Psoas muscle (tissue), 8 donors: ENCODE measurements around the gene MDC1. TPM values are rescaled to one million over a fixed set of nuclear protein-coding genes. Genes with fewer than 3 reads are reported as not detected.

ENCODE experiments used
- ATAC-seq, 4 donors: fragments of 200-7000 bp; cut with Tn5 transposase; one replicate each; pipeline ENCODE4 v1.9.1; 2020; ENCODE audit warnings: moderate library complexity in 3 of 4, mild to moderate bottlenecking in 2 of 4
- DNase-seq, 2 donors: peaks; one replicate each; pipeline ENCODE4 v3.0.0-alpha.2; 2020
- H3K27ac ChIP-seq: fragments of 200-600 bp; one replicate; pipeline ENCODE4 v1.8.0; 2022
- H3K27me3 ChIP-seq, 3 donors: fragments of 200-600 bp in 1 of 3; one replicate each; pipeline versions ENCODE4 v1.6.1 to v1.8.0; 2013 to 2022; ENCODE audit warnings: low read length in 2 of 3, mild to moderate bottlenecking in 2 of 3, moderate library complexity in 1 of 3; ENCODE audit not compliant: insufficient read depth in 3 of 3
- H3K36me3 ChIP-seq, 2 donors: fragments of 200-600 bp in 1 of 2; one replicate each; pipeline versions ENCODE4 v1.6.1 to v1.8.0; 2013 to 2022; ENCODE audit warnings: low read depth in 1 of 2, mild to moderate bottlenecking in 1 of 2, moderate library complexity in 1 of 2; ENCODE audit not compliant: insufficient read depth in 1 of 2
- H3K4me1 ChIP-seq: fragments of 200-600 bp; one replicate; pipeline ENCODE4 v1.8.0; 2022
- H3K4me3 ChIP-seq: fragments of 200-600 bp; one replicate; pipeline ENCODE4 v1.8.0; 2022; ENCODE audit warnings: mild to moderate bottlenecking
- H3K9me3 ChIP-seq: fragments of 200-600 bp; one replicate; pipeline ENCODE4 v1.8.0; 2022
- WGBS, 3 donors: extraction: QIAGEN DNeasy Blood & Tissue Kit; methylation state at CpG; one replicate each; pipeline versions ENCODE4 v1.1.6 to v1.1.7; 2013; 5-methylcytosine and 5-hydroxymethylcytosine counted together
- intact Hi-C, 2 donors: fragments of 100-400 bp; cut with DNase I; formaldehyde crosslinking; loops; one replicate each; pipeline versions ENCODE4 v1.11.0 to v1.14.2; 2022
- polyA plus RNA-seq, 3 donors: library from polyadenylated mRNA; stranded (reverse); fragments of 200-250 nt; gene quantifications; one replicate each; pipeline ENCODE4 v1.2.3, GENCODE V29; 2013
- total RNA-seq, 4 donors: library from RNA; stranded (reverse); fragmentation: NEBNext Ultra II Directional in 2 of 4; extraction: Animal tissue kit (Norgen Biotek cat#: 25700) in 2 of 4; gene quantifications; one replicate each; pipeline versions ENCODE4 v1.2.1 to v1.2.4, GENCODE V29; 2021 to 2023
- TF ChIP-seq, protein P1 (sequence below): fragments of 200-600 bp; IDR thresholded peaks from one replicate; pipeline ENCODE4 v1.8.0; 2022; ENCODE audit warnings: antibody characterized with exemption
- donor health status: healthy with polysubstance abuse.
- donor health status: DM: no; HTN: no; CAD: no; lungs with moderate emphysema.
- donor health status: Bipolar disorder and iron deficiency.
- donor health status: healthy.
- donor health status: DM: yes; HTN: yes; CAD: no.
- donor health status: DM: no; HTN: no; CAD: no.
- donor health status: DM: no; HTN: no; CAD: no.
- donor health status: DM: yes; HTN: yes; CAD: no.

MDC1 gene
- total and polyA plus RNA-seq, 7 donors: 4.1 to 18.0 (median 12.7) TPM

- H3K9me3 ChIP-seq: no peaks in the 10 kb centered on the region
- peak overlapping the region; percentile 92 for H3K4me3 ChIP-seq
- intact Hi-C loops: loop anchor here (2.0 to 10.0 kb wide), 6 partner anchors 40 to 343 kb away; partner anchors contain the start of genes DDR1 (in 1 of the 2), MRPS18B (in 1 of the 2) and PPP1R10 (in 1 of the 2)
- peaks cover 19% of the 10 kb centered on the region for H3K4me1 ChIP-seq
- ATAC-seq (peak in 2 of 4 donors; percentile 7 to 13), DNase-seq (no peak)
- peak overlapping the region; percentile 93 for H3K27ac ChIP-seq
- 11 to 13% (median 12%) methylated on average over 12 to 13 of the region's 13 CpGs for WGBS, 3 donors
- TF ChIP-seq, protein P1, sequence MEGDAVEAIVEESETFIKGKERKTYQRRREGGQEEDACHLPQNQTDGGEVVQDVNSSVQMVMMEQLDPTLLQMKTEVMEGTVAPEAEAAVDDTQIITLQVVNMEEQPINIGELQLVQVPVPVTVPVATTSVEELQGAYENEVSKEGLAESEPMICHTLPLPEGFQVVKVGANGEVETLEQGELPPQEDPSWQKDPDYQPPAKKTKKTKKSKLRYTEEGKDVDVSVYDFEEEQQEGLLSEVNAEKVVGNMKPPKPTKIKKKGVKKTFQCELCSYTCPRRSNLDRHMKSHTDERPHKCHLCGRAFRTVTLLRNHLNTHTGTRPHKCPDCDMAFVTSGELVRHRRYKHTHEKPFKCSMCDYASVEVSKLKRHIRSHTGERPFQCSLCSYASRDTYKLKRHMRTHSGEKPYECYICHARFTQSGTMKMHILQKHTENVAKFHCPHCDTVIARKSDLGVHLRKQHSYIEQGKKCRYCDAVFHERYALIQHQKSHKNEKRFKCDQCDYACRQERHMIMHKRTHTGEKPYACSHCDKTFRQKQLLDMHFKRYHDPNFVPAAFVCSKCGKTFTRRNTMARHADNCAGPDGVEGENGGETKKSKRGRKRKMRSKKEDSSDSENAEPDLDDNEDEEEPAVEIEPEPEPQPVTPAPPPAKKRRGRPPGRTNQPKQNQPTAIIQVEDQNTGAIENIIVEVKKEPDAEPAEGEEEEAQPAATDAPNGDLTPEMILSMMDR: no peak
- H3K36me3 ChIP-seq: peaks cover 0 to 47% of the 10 kb centered on the region in 2 donors
- H3K27me3 ChIP-seq: no peaks in the 10 kb centered on the region
Measured at GRCh38 chr6:30741789-30742315, 24.8 kb upstream of the MDC1 start.

- Histone ChIP-seq H3K27ac (peak overlapping the region; percentile 93), H3K4me3 (peak overlapping the region; percentile 92), H3K27me3 (no peaks in the 10 kb centered on the region), H3K36me3 (peaks cover 0 to 54% of the 10 kb centered on the region in 2 donors), H3K9me3 (no peaks in the 10 kb centered on the region), H3K4me1 (peaks cover 19% of the 10 kb centered on the region)
- TF ChIP-seq, protein P1: no peak
- ATAC-seq (no peak), DNase-seq (no peak)
- 67 to 74% (median 70%) methylated on average over 8 of the region's 8 CpGs for WGBS, 3 donors
- intact Hi-C loops: loop anchor here (5.0 to 10.0 kb wide), 5 partner anchors 41 to 344 kb away; partner anchors contain the start of genes MRPS18B (in 1 of the 2) and PPP1R10 (in 1 of the 2)
Measured at GRCh38 chr6:30741063-30741779, 24.1 kb upstream of the MDC1 start.

DNA sequence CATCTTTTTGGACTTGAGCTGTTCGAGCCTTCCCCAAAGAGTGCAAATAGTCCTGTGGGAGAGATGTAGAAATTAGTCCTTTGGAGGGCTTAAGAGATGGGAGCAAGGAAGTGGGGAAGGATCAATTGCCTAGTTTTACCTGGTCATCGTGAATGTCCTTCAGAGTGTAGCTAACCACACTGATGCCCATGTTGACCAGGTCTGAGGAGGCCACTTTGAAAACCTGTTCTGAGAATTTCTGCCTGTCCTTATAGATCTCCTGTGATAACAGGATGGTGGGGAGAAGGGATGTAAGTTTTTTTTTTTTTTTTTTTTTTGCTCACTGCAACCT lies 23.4 kb upstream of the MDC1 start:
- DNase-seq (no peak), ATAC-seq (no peak)
- Histone ChIP-seq H3K27me3 (no peaks in the 10 kb centered on the region), H3K4me3 (no peak overlapping the region), H3K4me1 (peaks cover 19% of the 10 kb centered on the region), H3K9me3 (no peaks in the 10 kb centered on the region), H3K36me3 (peaks cover 0 to 61% of the 10 kb centered on the region in 2 donors), H3K27ac (peak overlapping the region; percentile 43)
- intact Hi-C loops: loop anchor here (5.0 to 10.0 kb wide), 5 partner anchors 42 to 344 kb away; partner anchors contain the start of genes MRPS18B (in 1 of the 2) and PPP1R10 (in 1 of the 2)
- TF ChIP-seq, protein P1: no peak
- WGBS, 3 donors: 90 to 95% (median 91%) methylated on average over 2 of the region's 2 CpGs

- no peak overlapping the region for H3K4me3 ChIP-seq
- no peaks in the 10 kb centered on the region for H3K9me3 ChIP-seq
- H3K36me3 ChIP-seq: peaks cover 4 to 80% of the 10 kb centered on the region in 2 donors
- DNase-seq: no peak
- peaks cover 19% of the 10 kb centered on the region for H3K4me1 ChIP-seq
- no peak overlapping the region for H3K27ac ChIP-seq
- 81 to 92% (median 88%) methylated on average over 6 of the region's 6 CpGs for WGBS, 3 donors
- intact Hi-C loops: loop anchor here in 1 of 2 donors (1.0 kb wide), 1 partner anchor 13 kb away; no protein-coding TSS in a partner anchor
- no peak for ATAC-seq
- H3K27me3 ChIP-seq: no peaks in the 10 kb centered on the region
- TF ChIP-seq, protein P1: no peak
Measured at GRCh38 chr6:30738532-30738931, 21.5 kb upstream of the MDC1 start.
